CD8-positive, alpha-beta memory T cell (primary cell): ENCODE measurements around the gene GFI1B. TPM values are rescaled to one million over a fixed set of nuclear protein-coding genes. Genes with fewer than 3 reads are reported as not detected.
A peak's percentile ranks its signal among the peaks of the same experiment; 100 is the strongest.

ENCODE experiments used
- CTCF ChIA-PET: fragments of 350-600 bp; sonication (Branson Sonifier 250); formaldehyde crosslinking; loops from one replicate; lab custom pipeline; 2021; ENCODE audit warnings: antibody characterized with exemption; lab: Charles Lee
- POLR2A ChIA-PET: fragments of 350-600 bp; sonication (Branson Sonifier 250); formaldehyde crosslinking; loops from one replicate; lab custom pipeline; 2021; ENCODE audit warnings: antibody characterized with exemption; lab: Charles Lee
- DNase-seq, 5 donors: peaks; one replicate each; pipeline versions ENCODE4 v3.0.0 to v3.0.0-alpha.2; 2020 to 2022; ENCODE audit warnings: mixed read lengths in 1 of 5
- H3K27ac ChIP-seq: one replicate; pipeline ENCODE4 v1.7.0; 2013; ENCODE audit warnings: low read depth, mild to moderate bottlenecking, low read length, moderate library complexity
- H3K27me3 ChIP-seq: 2 replicates; pipeline ENCODE4 v1.7.0; 2013; ENCODE audit warnings: low read length, mild to moderate bottlenecking; ENCODE audit not compliant: insufficient read depth, poor library complexity, severe bottlenecking
- H3K36me3 ChIP-seq: 2 replicates; pipeline ENCODE4 v1.7.0; 2013; ENCODE audit warnings: mild to moderate bottlenecking, low read length, moderate library complexity; ENCODE audit not compliant: insufficient read depth
- H3K4me1 ChIP-seq: 2 replicates; pipeline ENCODE4 v1.7.0; 2013; ENCODE audit warnings: mild to moderate bottlenecking, low read length, moderate library complexity; ENCODE audit not compliant: insufficient read depth
- H3K4me3 ChIP-seq: 2 replicates; pipeline ENCODE4 v1.7.0; 2013; ENCODE audit warnings: mild to moderate bottlenecking, low read length
- H3K9me3 ChIP-seq: 2 replicates; pipeline ENCODE4 v1.7.0; 2013; ENCODE audit warnings: mild to moderate bottlenecking, low read length
- H3K27ac Mint-ChIP-seq, 8 donors: one replicate each; pipeline ENCODE4 v1.8.0; 2020 to 2021; ENCODE audit warnings: mixed read lengths in 8 of 8, mild to moderate bottlenecking in 6 of 8, inconsistent platforms in 3 of 8, moderate library complexity in 3 of 8
- H3K27me3 Mint-ChIP-seq, 2 donors: one replicate each; pipeline ENCODE4 v1.8.0; 2020 to 2021; ENCODE audit warnings: mixed read lengths in 2 of 2, mild to moderate bottlenecking in 1 of 2, moderate library complexity in 1 of 2
- H3K36me3 Mint-ChIP-seq, 3 donors: one replicate each; pipeline ENCODE4 v1.8.0; 2020 to 2021; ENCODE audit warnings: mixed read lengths in 3 of 3, inconsistent platforms in 1 of 3, mild to moderate bottlenecking in 1 of 3
- H3K4me1 Mint-ChIP-seq, 3 donors: one replicate each; pipeline ENCODE4 v1.8.0; 2020 to 2021; ENCODE audit warnings: mixed read lengths in 3 of 3, inconsistent platforms in 1 of 3, mild to moderate bottlenecking in 1 of 3
- H3K4me3 Mint-ChIP-seq, 7 donors: one replicate each; pipeline ENCODE4 v1.8.0; 2020 to 2021; ENCODE audit warnings: mixed read lengths in 7 of 7, mild to moderate bottlenecking in 6 of 7, moderate library complexity in 4 of 7, inconsistent platforms in 2 of 7
- H3K9me3 Mint-ChIP-seq, 5 donors: one replicate each; pipeline ENCODE4 v1.8.0; 2020 to 2022; ENCODE audit warnings: mixed read lengths in 5 of 5, mild to moderate bottlenecking in 3 of 5, moderate library complexity in 2 of 5, inconsistent platforms in 1 of 5
- polyA plus RNA-seq: library from polyadenylated mRNA; unstranded; fragments of 300-500 nt; fragmentation: Illumina TruSeq; gene quantifications from one replicate; pipeline ENCODE4 v1.2.3, GENCODE V29; 2021
- total RNA-seq, 2 experiments: library from RNA; stranded (reverse); gene quantifications; one replicate each; pipeline ENCODE4 v1.2.3, GENCODE V29; 2021

GFI1B gene
- total and polyA plus RNA-seq, 3 experiments from 2014 or later: not detected

DNA sequence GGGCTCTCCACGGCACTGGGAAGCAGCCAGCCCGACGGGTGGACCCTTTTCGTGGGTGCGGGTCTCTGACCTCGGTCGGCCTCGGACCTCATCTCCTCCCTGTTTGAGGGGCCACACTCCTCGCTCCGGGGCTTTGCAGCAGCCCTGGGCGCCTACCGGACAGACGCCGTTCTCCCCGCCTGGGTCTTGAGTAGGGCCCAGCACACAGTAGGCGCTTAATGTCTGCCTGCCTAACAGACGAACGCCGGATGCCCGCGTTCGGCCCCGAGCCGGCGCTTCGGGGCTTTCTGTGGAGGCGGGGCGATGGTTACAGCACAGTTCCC, 51.5 kb downstream of the GFI1B start:
- no peaks in the 10 kb centered on the region for H3K9me3 ChIP-seq
- H3K27me3 ChIP-seq: no peaks in the 10 kb centered on the region
- Mint-ChIP-seq H3K27me3 (peaks cover 0 to 1% of the 10 kb centered on the region in 2 donors), H3K4me3 (peak overlapping the region; percentile 94 to 99 (median 96)), H3K4me1 (peaks cover 47 to 70% (median 55%) of the 10 kb centered on the region in 3 donors), H3K9me3 (no peaks in the 10 kb centered on the region), H3K36me3 (peaks cover 0 to 17% (median 3%) of the 10 kb centered on the region in 3 donors), H3K27ac (peak overlapping the region; percentile 95 to 100 (median 97))
- ChIA-PET POLR2A (interaction anchor here (0.6 to 2.0 kb wide), 10 partner anchors 11 to 796 kb away, joined by 3 to 20 read pairs (median 6); partner anchors contain the start of genes DDX31 and TSC1), CTCF (interaction anchor here (1.0 to 4.4 kb wide), 8 partner anchors 7 to 457 kb away, joined by 3 to 33 read pairs (median 7); no protein-coding TSS in a partner anchor)
- H3K4me3 ChIP-seq: peak overlapping the region; percentile 72
- peak overlapping the region; percentile 87 for H3K27ac ChIP-seq
- DNase-seq: no peak
- no peaks in the 10 kb centered on the region for H3K36me3 ChIP-seq
- peaks cover 26% of the 10 kb centered on the region for H3K4me1 ChIP-seq

DNA sequence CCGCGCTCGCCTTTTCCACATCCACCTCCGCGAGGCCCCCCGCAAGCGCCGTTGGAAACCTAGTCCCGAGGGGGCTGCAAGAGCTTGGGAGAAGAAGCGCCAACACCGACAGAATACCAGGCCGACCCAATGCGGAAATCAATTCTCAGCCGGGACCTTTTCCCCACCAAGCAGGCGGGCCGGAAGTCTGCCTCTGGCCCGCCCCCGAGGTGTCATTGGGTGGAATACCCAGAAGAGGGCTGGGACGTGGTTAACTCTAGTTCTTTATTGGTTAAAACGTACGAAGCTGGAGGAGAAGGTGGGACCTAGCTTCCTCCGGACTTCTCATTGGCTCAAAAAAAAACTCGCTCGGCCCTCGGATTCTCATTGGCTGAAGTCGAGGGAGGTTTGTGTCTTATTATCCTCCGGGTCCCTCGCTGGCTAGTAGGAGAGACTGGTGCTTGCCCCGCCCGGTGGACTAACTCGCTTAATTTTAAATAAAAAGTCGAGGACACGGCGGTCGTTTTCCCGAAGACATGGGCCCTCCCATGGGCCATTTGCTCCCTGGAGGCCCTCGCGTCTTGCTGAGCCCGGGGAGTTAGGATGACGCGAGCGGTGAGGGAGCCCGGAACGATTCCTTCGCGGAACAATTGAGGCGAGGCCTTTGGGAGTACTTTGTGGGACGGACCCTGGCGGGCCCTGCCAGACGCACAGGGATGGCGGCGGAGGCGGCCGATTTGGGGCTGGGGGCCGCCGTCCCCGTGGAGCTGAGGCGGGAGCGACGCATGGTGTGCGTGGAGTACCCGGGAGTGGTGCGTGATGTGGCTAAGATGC, 52.0 kb downstream of the GFI1B start, which contains the start of gene GTF3C5:
TSS of gene GTF3C5 (plus strand) at position 681 of the 813 bp plus-strand sequence. CDS start at position 696, 15 bp downstream.
- Mint-ChIP-seq H3K4me1 (peaks cover 49 to 76% (median 59%) of the 10 kb centered on the region in 3 donors), H3K27ac (peak within 1 kb of the TSS; percentile 95 to 100 (median 97)), H3K36me3 (peaks cover 0 to 17% (median 3%) of the 10 kb centered on the region in 3 donors), H3K4me3 (peak within 1 kb of the TSS; percentile 94 to 99 (median 96)), H3K27me3 (peaks cover 0 to 1% of the 10 kb centered on the region in 2 donors), H3K9me3 (no peaks in the 10 kb centered on the region)
- DNase-seq: peak; percentile 88 to 95 (median 94)
- H3K36me3 ChIP-seq: no peaks in the 10 kb centered on the region
- CTCF ChIA-PET: interaction anchor here (1.0 to 4.4 kb wide), 9 partner anchors 8 to 456 kb away, joined by 3 to 33 read pairs (median 7); no protein-coding TSS in a partner anchor
- peak within 1 kb of the TSS; percentile 72 for H3K4me3 ChIP-seq
- H3K4me1 ChIP-seq: peaks cover 26% of the 10 kb centered on the region
- POLR2A ChIA-PET: interaction anchor here (0.6 to 2.0 kb wide), 12 partner anchors 11 to 797 kb away, joined by 3 to 20 read pairs (median 4); partner anchors contain the start of genes DDX31 and TSC1
- H3K27me3 ChIP-seq: no peaks in the 10 kb centered on the region
- peak within 1 kb of the TSS; percentile 87 for H3K27ac ChIP-seq
- no peaks in the 10 kb centered on the region for H3K9me3 ChIP-seq

DNA sequence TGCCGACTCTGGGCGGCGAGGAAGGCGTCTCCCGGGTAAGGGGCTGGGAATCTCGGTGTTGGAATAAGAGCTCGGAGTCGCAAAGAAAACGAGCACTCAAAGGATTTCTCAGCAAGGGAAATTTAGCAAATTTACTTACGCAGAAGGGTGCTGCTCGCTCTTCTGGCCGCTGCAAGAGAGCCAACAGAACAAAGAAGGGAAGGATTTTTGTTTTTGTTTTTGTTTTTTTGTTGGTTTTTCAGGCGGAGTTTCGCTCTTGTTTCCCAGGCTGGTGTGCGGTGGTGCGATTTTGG, 52.6 kb downstream of the GFI1B start:
- Histone ChIP-seq H3K4me3 (peak overlapping the region; percentile 72), H3K27me3 (no peaks in the 10 kb centered on the region), H3K27ac (peak overlapping the region; percentile 87), H3K36me3 (no peaks in the 10 kb centered on the region), H3K4me1 (peaks cover 26% of the 10 kb centered on the region), H3K9me3 (no peaks in the 10 kb centered on the region)
- ChIA-PET CTCF (interaction anchor here (1.4 to 4.4 kb wide), 6 partner anchors 9 to 299 kb away, joined by 3 to 33 read pairs (median 7); no protein-coding TSS in a partner anchor), POLR2A (interaction anchor here (2.0 kb wide), 1 partner anchor 117 kb away, joined by 16 read pairs; no protein-coding TSS in a partner anchor)
- Mint-ChIP-seq H3K27me3 (peaks cover 0 to 1% of the 10 kb centered on the region in 2 donors), H3K9me3 (no peaks in the 10 kb centered on the region), H3K36me3 (peaks cover 0 to 18% (median 3%) of the 10 kb centered on the region in 3 donors), H3K4me3 (peak overlapping the region; percentile 94 to 99 (median 96)), H3K27ac (peak overlapping the region; percentile 90 to 100 (median 96)), H3K4me1 (peaks cover 53 to 82% (median 61%) of the 10 kb centered on the region in 3 donors)
- DNase-seq: no peak

DNA sequence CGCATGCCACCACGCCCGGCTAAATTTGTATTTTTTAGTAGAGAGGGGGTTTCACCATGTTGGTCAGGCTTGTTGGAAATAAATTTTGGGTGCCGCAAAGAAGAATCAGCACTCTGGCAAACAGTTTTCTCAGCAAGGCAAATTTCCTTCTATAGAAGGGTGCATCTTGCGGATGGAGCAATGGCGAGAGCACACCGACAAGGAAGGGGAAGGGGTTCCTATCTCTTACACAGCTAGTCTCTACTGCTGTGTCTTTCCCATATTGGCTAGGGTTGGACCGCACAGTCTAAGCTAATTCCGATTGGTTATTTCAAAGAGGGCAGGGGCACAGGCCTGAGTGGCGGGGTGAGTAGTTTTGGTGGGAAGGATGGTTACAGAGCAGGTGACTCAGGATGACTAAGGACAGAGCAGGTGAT, 53.0 kb downstream of the GFI1B start:
- no peaks in the 10 kb centered on the region for H3K9me3 ChIP-seq
- H3K27ac ChIP-seq: peak overlapping the region; percentile 87
- H3K4me1 ChIP-seq: peaks cover 26% of the 10 kb centered on the region
- Mint-ChIP-seq H3K4me1 (peaks cover 54 to 86% (median 66%) of the 10 kb centered on the region in 3 donors), H3K9me3 (no peaks in the 10 kb centered on the region), H3K27me3 (peaks cover 0 to 1% of the 10 kb centered on the region in 2 donors), H3K4me3 (peak overlapping the region; percentile 94 to 99 (median 96)), H3K27ac (peak overlapping the region in 6 of 8 donors; percentile 17 to 98 (median 88)), H3K36me3 (peaks cover 0 to 20% (median 3%) of the 10 kb centered on the region in 3 donors)
- ChIA-PET CTCF (interaction anchor here (1.4 to 4.4 kb wide), 6 partner anchors 9 to 299 kb away, joined by 3 to 33 read pairs (median 7); no protein-coding TSS in a partner anchor), POLR2A (interaction anchor here (2.0 kb wide), 1 partner anchor 117 kb away, joined by 16 read pairs; no protein-coding TSS in a partner anchor)
- H3K4me3 ChIP-seq: peak overlapping the region; percentile 72
- H3K27me3 ChIP-seq: no peaks in the 10 kb centered on the region
- no peaks in the 10 kb centered on the region for H3K36me3 ChIP-seq
- no peak for DNase-seq

DNA sequence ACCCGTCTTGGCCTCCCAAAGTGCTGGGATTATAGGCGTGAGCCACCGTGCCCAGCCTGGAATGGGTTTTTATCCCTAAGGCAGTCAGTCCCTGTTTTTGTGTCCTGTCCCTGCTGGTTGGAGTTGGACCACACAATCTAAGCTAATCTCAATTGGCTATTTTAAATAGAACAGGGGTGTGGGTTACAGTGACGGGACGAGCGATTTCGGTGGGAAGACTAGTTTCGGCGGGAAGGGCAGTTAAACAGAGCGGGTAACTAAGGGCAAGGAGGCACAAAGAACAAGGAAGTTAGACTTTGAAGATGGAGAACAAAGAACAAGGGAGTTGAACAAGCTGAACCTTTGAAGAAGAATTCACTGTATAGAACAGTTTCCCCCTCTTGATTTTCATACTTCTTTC, 53.7 kb downstream of the GFI1B start:
- Histone ChIP-seq H3K27ac (no peak overlapping the region), H3K9me3 (no peaks in the 10 kb centered on the region), H3K27me3 (no peaks in the 10 kb centered on the region), H3K4me3 (no peak overlapping the region), H3K36me3 (no peaks in the 10 kb centered on the region), H3K4me1 (peaks cover 26% of the 10 kb centered on the region)
- Mint-ChIP-seq H3K9me3 (no peaks in the 10 kb centered on the region), H3K27ac (peak overlapping the region; percentile 3 to 95 (median 44)), H3K4me1 (peaks cover 54 to 93% (median 72%) of the 10 kb centered on the region in 3 donors), H3K36me3 (peaks cover 0 to 26% (median 3%) of the 10 kb centered on the region in 3 donors), H3K4me3 (peak overlapping the region; percentile 51 to 99 (median 96)), H3K27me3 (peaks cover 0 to 1% of the 10 kb centered on the region in 2 donors)
- ChIA-PET POLR2A (no interaction called here), CTCF (interaction anchor here (1.2 to 4.4 kb wide), 7 partner anchors 9 to 298 kb away, joined by 3 to 33 read pairs (median 7); no protein-coding TSS in a partner anchor)
- DNase-seq: no peak

DNA sequence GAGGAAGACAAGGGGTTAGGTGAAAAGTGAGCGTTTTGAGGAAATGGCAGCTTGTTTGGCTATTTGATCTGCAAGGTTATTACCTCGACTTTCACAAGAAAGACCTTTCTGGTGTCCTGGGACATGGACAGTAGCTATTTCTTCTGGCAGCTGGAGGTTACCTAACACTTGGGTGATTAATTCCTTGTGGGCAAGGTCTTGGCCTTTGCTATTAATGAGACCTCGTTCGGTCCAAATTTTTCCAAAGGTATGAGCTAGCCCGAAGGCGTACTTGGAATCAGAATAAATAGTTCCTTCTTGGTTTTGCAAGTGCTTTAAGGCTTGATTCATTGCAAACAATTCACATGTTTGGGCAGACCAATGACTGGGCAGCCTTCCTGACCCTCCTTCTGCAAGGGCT, 57.2 kb downstream of the GFI1B start:
- peaks cover 16% of the 10 kb centered on the region for H3K4me1 ChIP-seq
- H3K36me3 ChIP-seq: no peaks in the 10 kb centered on the region
- H3K27me3 Mint-ChIP-seq: no peaks in the 10 kb centered on the region
- DNase-seq: no peak
- POLR2A ChIA-PET: no interaction called here
- H3K27ac ChIP-seq: no peak overlapping the region
- H3K27me3 ChIP-seq: no peaks in the 10 kb centered on the region
- H3K9me3 Mint-ChIP-seq: no peaks in the 10 kb centered on the region
- H3K4me1 Mint-ChIP-seq: peaks cover 43 to 79% (median 69%) of the 10 kb centered on the region in 3 donors
- H3K36me3 Mint-ChIP-seq: peaks cover 0 to 37% (median 3%) of the 10 kb centered on the region in 3 donors
- H3K4me3 ChIP-seq: no peak overlapping the region
- no peak overlapping the region for H3K4me3 Mint-ChIP-seq
- H3K27ac Mint-ChIP-seq: peak overlapping the region in 1 of 8 donors; percentile 38
- CTCF ChIA-PET: interaction anchor here (1.3 to 1.5 kb wide), 2 partner anchors 14 to 109 kb away, joined by 4 to 5 read pairs; no protein-coding TSS in a partner anchor
- H3K9me3 ChIP-seq: no peaks in the 10 kb centered on the region

DNA sequence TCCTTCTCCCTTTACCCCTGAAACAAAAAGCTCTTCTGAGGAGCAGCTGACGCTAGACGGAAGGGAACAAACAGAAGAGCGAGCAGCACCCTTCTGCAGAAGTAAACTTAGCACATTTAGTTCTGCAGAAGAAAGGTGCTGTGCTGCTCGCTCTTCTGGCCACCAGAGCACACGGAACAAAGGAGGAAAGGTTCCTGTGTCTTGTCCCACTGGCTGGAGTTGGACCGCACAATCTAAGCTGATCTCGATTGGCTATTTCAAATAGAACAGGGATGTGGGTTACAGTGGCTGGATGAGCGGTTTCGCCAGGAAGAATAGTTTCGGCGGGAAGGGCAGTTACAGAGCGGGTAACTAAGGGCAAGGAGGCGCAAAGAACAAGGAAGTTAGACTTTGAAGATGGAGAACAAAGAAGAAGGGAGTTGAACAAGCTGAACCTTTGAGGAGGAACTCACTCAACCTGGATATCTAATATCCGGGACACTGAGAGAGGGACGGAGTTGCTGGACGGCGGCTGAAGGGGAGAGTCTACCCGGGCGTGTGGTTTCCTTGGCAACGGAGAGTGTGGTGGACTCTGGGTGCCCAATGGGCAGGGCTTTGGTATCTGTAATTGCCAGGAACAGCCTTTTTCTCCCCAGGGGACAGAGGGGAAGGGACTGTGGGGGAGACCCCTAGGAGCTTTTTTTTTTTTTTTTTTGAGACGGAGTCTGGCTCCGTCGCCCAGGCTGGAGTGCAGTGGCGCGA, 59.5 kb downstream of the GFI1B start:
- H3K36me3 ChIP-seq: peaks cover 10% of the 10 kb centered on the region
- H3K4me3 ChIP-seq: no peak overlapping the region
- POLR2A ChIA-PET: no interaction called here
- peaks cover 2 to 48% (median 5%) of the 10 kb centered on the region in 3 donors for H3K36me3 Mint-ChIP-seq
- peaks cover 22 to 56% (median 51%) of the 10 kb centered on the region in 3 donors for H3K4me1 Mint-ChIP-seq
- H3K27me3 ChIP-seq: no peaks in the 10 kb centered on the region
- H3K4me3 Mint-ChIP-seq: peak overlapping the region in 1 of 7 donors; percentile 56
- H3K9me3 ChIP-seq: no peaks in the 10 kb centered on the region
- no peak overlapping the region for H3K27ac ChIP-seq
- no peaks in the 10 kb centered on the region for H3K9me3 Mint-ChIP-seq
- peak overlapping the region in 1 of 8 donors; percentile 22 for H3K27ac Mint-ChIP-seq
- H3K27me3 Mint-ChIP-seq: no peaks in the 10 kb centered on the region
- DNase-seq: no peak
- CTCF ChIA-PET: no interaction called here
- H3K4me1 ChIP-seq: peaks cover 6% of the 10 kb centered on the region
